ENCODE measurements around the gene TIMM17B.

The TIMM17B gene

DNA sequence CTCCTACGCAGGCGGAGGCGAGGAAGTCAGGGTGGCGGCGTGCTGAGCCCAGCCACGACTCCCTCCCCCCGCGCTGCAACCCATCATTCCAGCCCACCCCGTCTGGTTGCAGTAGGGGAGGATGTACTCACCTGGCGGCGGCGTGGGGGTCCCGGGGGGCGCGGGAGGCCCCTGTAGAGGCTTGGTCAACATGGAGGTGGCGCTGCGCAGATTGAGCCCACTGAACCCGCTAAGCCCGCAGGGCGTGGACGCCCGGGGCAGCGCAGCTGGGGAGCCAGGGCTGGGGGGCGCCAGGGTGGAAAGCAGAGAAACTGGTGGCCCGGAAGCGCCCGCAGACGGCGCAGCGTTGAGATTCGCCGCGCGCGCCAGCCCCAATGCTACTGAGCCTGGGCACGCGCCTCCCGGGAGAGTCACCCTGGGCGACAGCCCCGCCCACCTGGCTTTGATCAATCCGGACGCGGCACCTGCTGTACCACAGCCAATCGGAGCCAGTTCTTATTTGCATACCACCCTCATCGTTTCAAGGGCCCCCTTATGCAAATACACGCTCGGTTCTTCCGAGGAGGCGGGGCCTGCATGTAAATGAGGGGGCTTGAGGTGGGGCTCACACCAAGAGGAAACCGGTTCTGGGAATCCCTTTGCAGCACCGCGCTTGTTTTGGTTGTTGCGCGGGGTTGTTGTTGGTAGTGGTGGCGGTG, 21.2 kb upstream of the TIMM17B start, which contains the start of gene PIM2:
TSS of gene PIM2 (minus strand) at position 382 of the 698 bp plus-strand sequence. CDS start at position 192, 190 bp downstream.
- peak; percentile 74 for DNase-seq (ENCODE audit: low spot score)

DNA sequence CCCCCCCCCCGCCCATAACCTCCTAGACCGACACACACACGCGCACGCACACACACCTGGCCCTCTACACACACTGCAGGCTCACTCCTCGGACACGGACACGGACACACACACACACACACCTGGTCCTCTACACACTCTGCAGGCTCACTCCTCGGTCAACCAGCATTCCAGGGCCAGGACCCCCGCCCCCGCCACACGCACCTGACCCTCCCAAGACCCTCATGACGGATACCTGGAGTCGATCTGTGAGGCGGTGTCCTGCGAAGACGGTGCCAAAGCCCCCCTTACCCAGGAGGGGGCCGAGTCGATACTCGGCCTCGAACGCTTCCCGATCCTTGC, 20.7 kb upstream of the TIMM17B start:
- DNase-seq (ENCODE audit: low spot score), result no peak

- peak; percentile 62 for DNase-seq (ENCODE audit: low spot score)
Measured at GRCh38 chrX:48917139-48918001, 19.8 kb upstream of the TIMM17B start.

- no peak for DNase-seq (ENCODE audit: low spot score)
Measured at GRCh38 chrX:48914593-48915493, 17.3 kb upstream of the TIMM17B start.

DNA sequence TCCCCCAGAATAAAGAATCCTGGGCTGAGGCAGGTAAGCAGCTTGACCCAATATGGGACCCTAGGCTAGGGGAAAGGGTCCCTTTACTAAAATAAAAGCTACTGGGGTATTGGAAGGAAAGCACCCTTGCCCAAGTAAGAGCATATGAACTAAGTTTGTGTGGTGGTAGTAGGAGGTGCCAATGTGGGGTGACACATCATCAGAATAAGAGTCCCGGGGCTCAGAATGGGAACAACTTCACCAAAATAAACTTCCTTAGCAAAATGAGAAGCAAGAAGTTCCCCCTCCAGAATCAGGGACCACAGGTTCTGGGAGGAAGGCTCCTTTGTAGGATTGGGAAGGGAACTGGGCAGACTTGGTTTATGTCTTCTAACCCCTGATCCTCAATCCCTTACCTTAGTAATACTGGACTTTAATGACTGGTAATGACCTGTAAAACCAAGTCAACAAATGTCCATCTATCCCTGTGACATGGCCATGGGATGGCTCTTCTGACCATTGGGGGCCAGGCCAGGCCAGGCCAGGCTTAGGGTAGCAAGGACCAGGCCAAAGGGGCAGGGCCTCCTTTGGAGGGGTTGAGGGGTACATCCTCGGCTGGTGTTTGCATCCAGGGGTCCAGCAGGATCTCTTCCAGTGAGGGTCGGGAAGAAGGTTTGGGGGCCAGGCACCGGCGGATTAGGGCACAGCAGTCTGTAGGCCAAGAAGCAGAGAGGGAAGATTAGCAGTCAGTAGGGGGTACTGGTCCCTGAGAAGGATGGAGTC, 16.2 kb upstream of the TIMM17B start:
- DNase-seq (ENCODE audit: low spot score), result no peak

DNA sequence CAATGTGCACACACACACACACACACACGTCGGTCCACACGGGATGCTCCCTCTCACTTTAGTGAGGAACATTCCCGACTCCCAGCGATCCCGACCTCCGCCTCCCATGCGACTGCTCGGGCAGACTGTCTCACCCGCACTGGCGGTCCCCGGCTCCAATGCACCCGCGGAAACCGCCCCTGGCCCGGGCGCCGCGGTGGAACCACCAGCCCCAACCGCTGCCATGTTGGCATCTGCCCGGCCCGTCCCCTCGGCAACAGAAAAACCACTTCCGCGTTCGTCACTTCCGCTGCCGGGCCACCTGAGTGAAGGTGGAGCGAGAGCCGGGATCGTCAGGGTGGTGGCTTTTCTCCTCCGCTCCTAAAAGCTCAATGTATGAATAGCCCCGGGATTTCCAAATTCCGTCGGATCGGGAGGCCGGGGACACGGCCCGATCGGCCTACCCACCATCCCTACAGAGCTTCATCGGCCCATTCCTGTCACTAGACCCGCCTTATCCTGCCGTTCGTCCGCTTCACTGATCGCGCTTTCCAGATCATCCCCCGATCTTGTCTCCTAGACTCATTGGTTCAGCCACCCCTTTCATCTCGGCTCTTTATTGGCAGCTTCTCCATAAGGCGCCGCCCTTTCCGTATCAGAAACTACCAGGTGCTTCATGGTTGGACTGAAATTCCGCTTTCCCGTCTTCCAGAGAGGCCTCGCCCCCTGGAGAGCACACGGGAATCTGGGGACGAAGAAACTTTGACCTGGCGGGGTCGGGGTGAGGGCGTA, 14.0 kb upstream of the TIMM17B start, which contains the start of gene SLC35A2:
TSS of gene SLC35A2 (minus strand) at position 235 of the 771 bp plus-strand sequence. CDS start at position 225, 10 bp downstream.
- DNase-seq (ENCODE audit: low spot score), result peak; percentile 73

GRCh38 chrX:48910926-48911411, 13.4 kb upstream of the TIMM17B start:
- no peak for DNase-seq (ENCODE audit: low spot score)

DNA sequence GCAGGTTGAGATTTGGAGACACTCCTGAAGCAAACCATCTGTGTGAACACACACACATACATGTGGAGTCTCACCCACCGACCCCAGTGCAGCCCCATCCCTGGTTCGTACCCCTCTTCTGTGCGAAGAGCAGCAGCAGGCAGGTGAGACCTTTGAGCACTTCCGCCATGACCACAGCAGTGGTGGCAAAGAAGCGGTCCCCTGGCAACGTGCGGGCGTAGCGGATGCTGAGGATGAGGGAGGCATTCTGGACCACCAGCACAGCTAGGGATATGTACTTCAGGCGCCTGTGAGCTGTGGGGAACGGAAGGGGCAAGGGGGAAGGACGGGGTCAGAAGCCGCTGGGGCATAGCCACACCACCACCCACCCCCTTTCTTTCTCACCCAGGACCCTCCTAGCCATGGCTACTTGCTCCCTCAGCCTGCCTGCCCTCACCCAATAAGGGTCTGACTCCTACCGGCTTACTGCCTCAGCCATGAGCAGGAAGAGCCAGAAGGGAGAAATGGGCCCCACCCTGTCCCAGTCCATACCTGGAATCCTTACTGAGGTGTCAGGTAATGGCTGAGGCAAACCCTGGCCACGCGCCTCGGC, 12.2 kb upstream of the TIMM17B start:
- no peak for DNase-seq (ENCODE audit: low spot score)

DNA sequence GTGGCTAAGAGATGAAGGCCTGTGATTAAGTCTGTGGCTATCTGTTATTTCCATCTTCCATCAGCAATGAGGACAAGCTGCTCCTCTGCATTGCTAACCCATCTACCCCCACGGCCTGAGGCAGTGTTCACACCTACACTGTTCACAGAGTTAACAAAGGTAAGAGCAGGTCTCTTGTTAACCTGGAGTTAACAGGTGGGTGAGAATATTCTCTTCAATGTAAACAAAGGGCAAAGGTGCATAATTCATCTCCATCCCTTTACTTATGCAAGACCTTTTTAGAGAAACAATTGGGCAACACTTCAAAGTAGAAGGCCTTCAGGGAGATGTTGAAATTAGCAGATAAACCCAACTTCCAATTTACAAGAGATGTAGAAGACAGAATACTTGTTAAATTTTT, 11.0 kb upstream of the TIMM17B start:
- DNase-seq (ENCODE audit: low spot score), result no peak

GRCh38 chrX:48905090-48905790, 7.7 kb upstream of the TIMM17B start:
- no peak for DNase-seq (ENCODE audit: low spot score)

DNA sequence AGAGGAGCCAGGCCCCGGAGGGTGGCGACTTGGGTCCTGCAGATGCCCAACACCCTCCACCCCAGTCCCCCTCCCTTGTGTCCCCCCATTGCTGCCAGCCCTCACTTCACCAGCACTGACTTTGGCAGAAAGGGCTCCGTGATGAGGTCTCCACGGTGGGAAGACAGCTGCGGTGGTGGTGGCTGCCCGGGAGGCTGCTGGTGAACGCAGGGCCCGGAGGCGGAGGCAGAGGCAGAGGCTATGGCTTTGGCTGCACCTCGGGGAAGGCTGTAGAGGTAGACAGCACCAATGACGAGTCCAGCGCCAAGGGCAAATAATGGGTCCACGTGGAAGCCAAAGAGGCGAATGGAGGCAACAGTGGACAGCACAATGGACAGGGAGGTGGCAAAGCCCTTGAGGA, 7.1 kb upstream of the TIMM17B start:
- no peak for DNase-seq (ENCODE audit: low spot score)

- DNase-seq (ENCODE audit: low spot score), result no peak
Measured at GRCh38 chrX:48904180-48904579, 6.6 kb upstream of the TIMM17B start.

GRCh38 chrX:48903290-48903689, 5.7 kb upstream of the TIMM17B start:
- DNase-seq (ENCODE audit: low spot score), result no peak

- no peak for DNase-seq (ENCODE audit: low spot score)
Measured at GRCh38 chrX:48902776-48903175, 5.2 kb upstream of the TIMM17B start.

DNA sequence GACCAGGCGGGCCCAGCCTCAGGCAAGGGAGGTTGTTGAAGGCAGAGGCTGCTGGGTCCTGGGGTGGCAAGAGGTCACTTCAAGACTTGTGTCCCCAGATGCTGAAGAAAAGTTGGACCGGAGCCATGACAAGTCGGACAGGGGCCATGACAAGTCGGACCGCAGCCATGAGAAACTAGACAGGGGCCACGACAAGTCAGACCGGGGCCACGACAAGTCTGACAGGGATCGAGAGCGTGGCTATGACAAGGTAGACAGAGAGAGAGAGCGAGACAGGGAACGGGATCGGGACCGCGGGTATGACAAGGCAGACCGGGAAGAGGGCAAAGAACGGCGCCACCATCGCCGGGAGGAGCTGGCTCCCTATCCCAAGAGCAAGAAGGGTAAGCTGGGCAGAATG, 4.6 kb upstream of the TIMM17B start:
- DNase-seq (ENCODE audit: low spot score), result no peak

DNA sequence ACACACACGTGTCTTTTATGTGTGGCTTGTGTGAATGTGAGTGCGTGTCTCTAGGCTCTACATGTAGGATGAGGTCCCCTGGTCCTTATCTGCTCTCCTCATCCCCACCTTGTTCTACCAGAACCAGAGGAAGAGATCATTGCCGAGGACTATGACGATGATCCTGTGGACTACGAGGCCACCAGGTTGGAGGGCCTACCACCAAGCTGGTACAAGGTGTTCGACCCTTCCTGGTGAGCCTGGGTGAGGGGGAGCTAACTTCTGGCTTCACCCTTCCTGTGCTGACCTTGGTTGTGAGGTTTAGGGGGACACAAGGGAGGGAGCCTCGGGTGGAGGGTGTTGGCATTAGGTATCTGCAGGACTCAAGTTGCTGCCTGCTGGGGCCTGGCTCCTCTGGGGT, 3.5 kb upstream of the TIMM17B start:
- no peak for DNase-seq (ENCODE audit: low spot score)

DNA sequence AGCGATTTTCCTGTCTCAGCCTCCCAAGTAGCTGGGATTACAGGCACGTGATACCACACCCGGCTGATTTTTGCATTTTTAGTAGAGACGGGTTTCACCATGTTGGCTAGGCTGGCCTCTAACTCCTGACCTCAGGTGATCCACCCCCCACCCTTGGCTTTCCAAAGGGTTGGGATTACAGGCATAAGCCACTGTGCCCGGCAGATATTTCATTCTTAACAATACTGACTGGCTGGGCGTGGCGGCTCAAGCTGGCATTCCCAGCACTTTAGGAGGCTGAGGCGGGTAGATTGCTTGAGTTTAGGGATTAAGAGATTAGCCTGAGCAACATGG, 1.5 kb upstream of the TIMM17B start:
- no peak for DNase-seq (ENCODE audit: low spot score)

- peak; percentile 64 for DNase-seq (ENCODE audit: low spot score)
Measured at GRCh38 chrX:48897157-48897624, 377 bp downstream of the TIMM17B start.

GRCh38 chrX:48896611-48897011, 957 bp downstream of the TIMM17B start:
- no peak for DNase-seq (ENCODE audit: low spot score)

All from iPS-NIHi11 (cell line).